ENCODE results near the gene NRROS. TPM values are rescaled to one million over a fixed set of nuclear protein-coding genes. Genes with fewer than 3 reads are reported as not detected.

NRROS gene
- total and polyA plus RNA-seq, 12 donors, result 1.1 to 9.9 (median 7.0) TPM

- no peak for DNase-seq
- whole genome bisulfite sequencing, 4 donors, result 73 to 89% (median 84%) methylated on average over 5 of the region's 5 CpGs
- intact Hi-C loops (cut with DNase I), result loop anchor here in 1 of 2 donors (10.0 kb wide), 1 partner anchor 162 kb away; no protein-coding TSS in a partner anchor
- Histone ChIP-seq H3K9me3 (replicated peaks in 1 of 3) (no peaks in the 10 kb centered on the region), H3K4me3 (no peak overlapping the region), H3K4me1 (replicated peaks in 1 of 2) (no peaks in the 10 kb centered on the region), H3K27me3 (no peaks in the 10 kb centered on the region), H3K36me3 (replicated peaks in 1 of 2) (no peaks in the 10 kb centered on the region), H3K27ac (no peak overlapping the region)
- no peak for TF ChIP-seq CTCF (IDR thresholded peaks at IDR 0.05)
- TF ChIP-seq POLR2A (IDR thresholded peaks at IDR 0.05), result no peak
Observed at GRCh38 chr3:196697270-196697669, 57.8 kb downstream of the NRROS start.

GRCh38 chr3:196699749-196700148 lies 60.3 kb downstream of the NRROS start:
- Histone ChIP-seq H3K4me1 (replicated peaks in 1 of 2) (no peaks in the 10 kb centered on the region), H3K27me3 (no peaks in the 10 kb centered on the region), H3K36me3 (replicated peaks in 1 of 2) (no peaks in the 10 kb centered on the region), H3K9me3 (replicated peaks in 1 of 3) (no peaks in the 10 kb centered on the region), H3K27ac (no peak overlapping the region), H3K4me3 (no peak overlapping the region)
- no peak for DNase-seq
- TF ChIP-seq CTCF (IDR thresholded peaks at IDR 0.05), result no peak
- TF ChIP-seq POLR2A (IDR thresholded peaks at IDR 0.05), result no peak
- WGBS, 4 donors, result 84 to 88% (median 86%) methylated on average over 7 of the region's 7 CpGs
- intact Hi-C loops (cut with DNase I), result loop anchor here in 1 of 2 donors (10.0 kb wide), 1 partner anchor 165 kb away; no protein-coding TSS in a partner anchor

- intact Hi-C loops (cut with DNase I), result no loop called here
- WGBS, 4 donors, result 64 to 80% (median 76%) methylated on average over 4 of the region's 4 CpGs
- Histone ChIP-seq H3K27me3 (no peaks in the 10 kb centered on the region), H3K9me3 (replicated peaks in 1 of 3) (no peaks in the 10 kb centered on the region), H3K4me1 (replicated peaks in 1 of 2) (no peaks in the 10 kb centered on the region), H3K4me3 (no peak overlapping the region), H3K36me3 (replicated peaks in 1 of 2) (no peaks in the 10 kb centered on the region), H3K27ac (no peak overlapping the region)
- DNase-seq, result no peak
- TF ChIP-seq POLR2A (IDR thresholded peaks at IDR 0.05), result no peak
Observed at GRCh38 chr3:196700801-196701200, 61.3 kb downstream of the NRROS start.

GRCh38 chr3:196706327-196706726 lies 66.8 kb downstream of the NRROS start:
- intact Hi-C loops (cut with DNase I), result no loop called here
- no peak for TF ChIP-seq POLR2A (IDR thresholded peaks at IDR 0.05)
- TF ChIP-seq CTCF (IDR thresholded peaks at IDR 0.05), result no peak
- WGBS, 4 donors, result 82 to 90% (median 83%) methylated on average over 5 of the region's 5 CpGs

GRCh38 chr3:196706731-196707130 lies 67.2 kb downstream of the NRROS start:
- H3K4me3 ChIP-seq, result no peak overlapping the region
- TF ChIP-seq CTCF (IDR thresholded peaks at IDR 0.05) (no peak), POLR2A (IDR thresholded peaks at IDR 0.05) (no peak)
- H3K27me3 ChIP-seq, result no peaks in the 10 kb centered on the region
- no peak for DNase-seq
- no peak overlapping the region for H3K27ac ChIP-seq
- no peaks in the 10 kb centered on the region for H3K9me3 ChIP-seq (replicated peaks in 1 of 3)
- H3K36me3 ChIP-seq (replicated peaks in 1 of 2), result no peaks in the 10 kb centered on the region
- intact Hi-C loops (cut with DNase I), result no loop called here
- H3K4me1 ChIP-seq (replicated peaks in 1 of 2), result peaks cover 7 to 9% of the 10 kb centered on the region in 2 donors
- 98 to 99% (median 98%) methylated on average over 4 of the region's 4 CpGs for WGBS, 4 donors

More at GRCh38 chr3:196706327-196706726, 66.8 kb downstream of the NRROS start:
- Histone ChIP-seq H3K36me3 (replicated peaks in 1 of 2) (no peaks in the 10 kb centered on the region), H3K27ac (no peak overlapping the region), H3K4me3 (no peak overlapping the region), H3K4me1 (replicated peaks in 1 of 2) (peaks cover 4 to 7% of the 10 kb centered on the region in 2 donors), H3K9me3 (replicated peaks in 1 of 3) (no peaks in the 10 kb centered on the region), H3K27me3 (no peaks in the 10 kb centered on the region)
- no peak for DNase-seq

Measured in adrenal gland (tissue), 12 donors.